HepG2 (cell line): ENCODE measurements around the gene CHST13. TPM values are rescaled to one million over a fixed set of nuclear protein-coding genes. Genes with fewer than 3 reads are reported as not detected.
A peak's percentile ranks its signal among the peaks of the same experiment; 100 is the strongest.

Source experiments
- ATAC-seq: fragments of 200-7000 bp; cut with Tn5 transposase; 3 replicates; pipeline ENCODE4 v1.9.1; 2020; ENCODE audit warnings: mild to moderate bottlenecking, moderate library complexity
- Bru-seq: library from RNA; stranded (reverse); fragments of 400-500 nt; gene quantifications from one replicate; lab custom pipeline; 2021; lab: Mats Ljungman, UMichigan
- BruChase-seq, 2 experiments: library from RNA; stranded (reverse); fragments of 400-500 nt; gene quantifications; one replicate each; lab custom pipeline; 2021; lab: Mats Ljungman, UMichigan
- BruUV-seq: library from RNA; stranded (reverse); fragments of 400-500 nt; replicated peaks from 2 replicates; lab custom pipeline; 2021; lab: Mats Ljungman, UMichigan
- CTCF ChIA-PET: fragments of 300-600 bp; formaldehyde crosslinking; extraction: SDS; loops from one replicate; lab custom pipeline; 2021; ENCODE audit warnings: low total read pairs, inconsistent platforms, low intra/inter-chr PET ratio; lab: Yijun Ruan, JAX
- POLR2A ChIA-PET: fragments of 350-600 bp; sonication (Branson Sonifier 250); formaldehyde crosslinking; loops from one replicate; lab custom pipeline; 2020; ENCODE audit warnings: antibody characterized with exemption, inconsistent platforms; lab: Yijun Ruan, JAX
- DNase-seq: peaks from one replicate; pipeline ENCODE4 v3.0.0-alpha.2; 2015; ENCODE audit warnings: low spot score
- FAIRE-seq: peaks from 3 replicates; lab custom pipeline; 2011; peaks lifted over from hg19 to GRCh38; lab: Jason Lieb, UNC
- H2AFZ ChIP-seq: one replicate; pipeline ENCODE4 v1.6.1; 2011; ENCODE audit warnings: low read length, inconsistent platforms
- H3K27ac ChIP-seq: fragments of 300-600 bp; 3 replicates; pipeline ENCODE4 v1.8.0; 2011; ENCODE audit warnings: mixed run types, mild to moderate bottlenecking, mixed read lengths, low read length, inconsistent platforms; ENCODE audit not compliant: insufficient read depth; ENCODE audit errors: extremely low read length
- H3K27me3 ChIP-seq, 2 experiments: fragments of 200-600 bp in 1 of 2; 2 replicates in 1 of 2; 3 replicates in 1 of 2; pipeline versions ENCODE4 v1.6.0 to v1.8.0; 2011; ENCODE audit warnings: low read length in 2 of 2, mild to moderate bottlenecking in 2 of 2, moderate library complexity in 2 of 2, inconsistent platforms in 1 of 2; ENCODE audit not compliant: insufficient read depth in 2 of 2, control insufficient read depth in 1 of 2
- H3K36me3 ChIP-seq, 2 experiments: fragments of 200-600 bp in 1 of 2; replicated peaks in 1 of 2; 2 replicates in 1 of 2; 3 replicates in 1 of 2; pipeline versions ENCODE4 v1.5.1 to v1.8.0; 2011; ENCODE audit warnings: low read length in 2 of 2, inconsistent platforms in 1 of 2; ENCODE audit not compliant: insufficient read depth in 2 of 2, control insufficient read depth in 1 of 2
- H3K4me1 ChIP-seq: 2 replicates; pipeline ENCODE4 v1.5.1; 2012; ENCODE audit warnings: low read length, inconsistent platforms; ENCODE audit not compliant: insufficient read depth
- H3K4me2 ChIP-seq: 2 replicates; pipeline ENCODE4 v1.6.0; 2011; ENCODE audit warnings: low read depth, low read length, inconsistent platforms
- H3K4me3 ChIP-seq, 3 experiments: fragments of 200-600 bp in 1 of 3; sonication (generic), shearing (Covaris generic) in 1 of 3; replicated peaks in 1 of 3; 2 replicates each; pipeline ENCODE4 v1.5.1; 2011 to 2016; ENCODE audit warnings: low read length in 3 of 3, inconsistent platforms in 2 of 3, low read depth in 2 of 3, mild to moderate bottlenecking in 2 of 3, control low read depth in 1 of 3, mixed read lengths in 1 of 3; ENCODE audit not compliant: insufficient read depth in 1 of 3
- H3K79me2 ChIP-seq: one replicate; pipeline ENCODE4 v1.6.1; 2011; ENCODE audit warnings: low read length, inconsistent platforms; ENCODE audit not compliant: insufficient read depth
- H3K9ac ChIP-seq: 2 replicates; pipeline ENCODE4 v1.6.0; 2011; ENCODE audit warnings: mild to moderate bottlenecking, low read depth, low read length, inconsistent platforms; ENCODE audit not compliant: insufficient read depth
- H3K9me3 ChIP-seq: 2 replicates; pipeline ENCODE4 v1.5.1; 2012; ENCODE audit warnings: mild to moderate bottlenecking, low read length
- H4K20me1 ChIP-seq: 2 replicates; pipeline ENCODE4 v1.6.0; 2011; ENCODE audit warnings: inconsistent platforms, mild to moderate bottlenecking, low read length, moderate library complexity; ENCODE audit not compliant: insufficient read depth
- EEA1 ChIP-seq: sonication (generic); formaldehyde crosslinking; IDR thresholded peaks from 2 replicates; pipeline ENCODE4 v1.5.1; 2020; ENCODE audit warnings: mild to moderate bottlenecking, missing genetic modification reagents, borderline replicate concordance
- U2AF2 ChIP-seq: fragments of 200-400 bp; formaldehyde crosslinking; IDR thresholded peaks from 2 replicates; pipeline ENCODE4 v1.6.1; 2017; ENCODE audit warnings: low read depth, mild to moderate bottlenecking, low read length
- ZNF253 ChIP-seq: sonication (generic); formaldehyde crosslinking; IDR thresholded peaks from 2 replicates; pipeline ENCODE4 v1.8.0; 2022; ENCODE audit warnings: mild to moderate bottlenecking, missing genetic modification reagents, borderline replicate concordance
- ZNF382 ChIP-seq: sonication (generic); formaldehyde crosslinking; IDR thresholded peaks from 2 replicates; pipeline ENCODE4 v1.5.0; 2020; ENCODE audit warnings: missing genetic modification reagents, mild to moderate bottlenecking, borderline replicate concordance
- WGBS: methylation state at CpG from one replicate; pipeline ENCODE4 v1.1.6; 2017; ENCODE audit warnings: low lambda C conversion rate; 5-methylcytosine and 5-hydroxymethylcytosine counted together
- in situ Hi-C: cut with HindIII; loops from 2 replicates; pipeline ENCODE4 v1.10.0; 2017; ENCODE audit warnings: low pct_unique_long_range_greater_than_20kb; ENCODE audit not compliant: extremely low pct_ligation_motif_present
- intact Hi-C: fragments of 100-400 bp; cut with micrococcal nuclease; formaldehyde crosslinking; loops from one replicate; pipeline ENCODE4 v1.10.0; 2022; ENCODE audit not compliant: unreplicated experiment
- long read RNA-seq, 2 experiments: library from RNA in 1 of 2; library from polyadenylated mRNA in 1 of 2; stranded (forward) in 1 of 2; unstranded in 1 of 2; transcript quantifications; one replicate each; pipeline ENCODE4 v2.0.0, GENCODE V29; 2019 to 2022
- polyA minus RNA-seq, 3 experiments: library from RNA; depleted of rRNA, polyadenylated mRNA; stranded (reverse); fragments of >200 nt; gene quantifications; 2 replicates each; pipeline ENCODE4 v1.2.3, GENCODE V29; 2011; ENCODE audit warnings: low replicate concordance in 1 of 3
- polyA plus RNA-seq, 8 experiments: library from polyadenylated mRNA; depleted of rRNA in 3 of 8; stranded (reverse) in 7 of 8; unstranded in 1 of 8; fragments of >200 nt; fragmentation: Illumina TruSeq in 4 of 8; extraction: Trizol in 4 of 8; gene quantifications; 2 replicates each; pipeline versions ENCODE4 v1.2.1 to v1.2.3, GENCODE V29; 2011 to 2016; ENCODE audit warnings: low read depth in 4 of 8, missing spikeins in 1 of 8, mixed read lengths in 1 of 8; ENCODE audit not compliant: insufficient read depth in 1 of 8
- total RNA-seq, 5 experiments: library from RNA; depleted of rRNA; stranded (reverse); fragments of >200 nt; fragmentation: Illumina TruSeq; extraction: Trizol; gene quantifications; 2 replicates each; pipeline ENCODE4 v1.2.3, GENCODE V29; 2016; ENCODE audit warnings: low read depth in 1 of 5
- TF ChIP-seq, protein P1 (sequence below): sonication (generic); formaldehyde crosslinking; IDR thresholded peaks from 2 replicates; pipeline ENCODE4 v1.4.0; 2020; ENCODE audit warnings: mild to moderate bottlenecking, missing genetic modification reagents
- TF ChIP-seq, protein P2 (sequence below): sonication (generic); formaldehyde crosslinking; IDR thresholded peaks from one replicate; pipeline ENCODE4 v1.5.1; 2020; ENCODE audit warnings: mild to moderate bottlenecking, missing genetic modification reagents; ENCODE audit errors: not compliant biosample characterization

The CHST13 gene, protein sequence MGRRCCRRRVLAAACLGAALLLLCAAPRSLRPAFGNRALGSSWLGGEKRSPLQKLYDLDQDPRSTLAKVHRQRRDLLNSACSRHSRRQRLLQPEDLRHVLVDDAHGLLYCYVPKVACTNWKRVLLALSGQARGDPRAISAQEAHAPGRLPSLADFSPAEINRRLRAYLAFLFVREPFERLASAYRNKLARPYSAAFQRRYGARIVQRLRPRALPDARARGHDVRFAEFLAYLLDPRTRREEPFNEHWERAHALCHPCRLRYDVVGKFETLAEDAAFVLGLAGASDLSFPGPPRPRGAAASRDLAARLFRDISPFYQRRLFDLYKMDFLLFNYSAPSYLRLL
- total RNA-seq (2016; rRNA removed; fragmentation: Illumina TruSeq; extraction: Trizol) (16.1 and 43.1 TPM in 2 replicates), polyA plus RNA-seq (2011; rRNA removed) (32.0 and 50.7 TPM in 2 replicates), polyA minus RNA-seq (2011; rRNA and poly(A)+ RNA removed; ENCODE audit: low replicate concordance) (47.2 TPM in 1 of 2 replicates, not detected in the other), Bru-seq, nascent RNA (percentile 85 among the genes with signal in this experiment), BruChase-seq, experiment 1, labeled RNA remaining after a 6-hour chase (percentile 76 among the genes with signal in this experiment), BruChase-seq, experiment 2, labeled RNA remaining after a 2-hour chase (percentile 70 among the genes with signal in this experiment)
- 8.0 and 11.1 TPM in 2 replicates for total RNA-seq (2016; cell fraction: cytosol; rRNA removed; fragmentation: Illumina TruSeq; extraction: Trizol; ENCODE audit: low read depth)
- 15.2 and 40.9 TPM in 2 replicates for total RNA-seq (2016; cell fraction: insoluble cytoplasmic fraction; rRNA removed; fragmentation: Illumina TruSeq; extraction: Trizol)
- total RNA-seq (2016; cell fraction: membrane; rRNA removed; fragmentation: Illumina TruSeq; extraction: Trizol) = 18.0 and 22.7 TPM in 2 replicates
- 29.6 and 33.9 TPM in 2 replicates for total RNA-seq (2016; cell fraction: nucleus; rRNA removed; fragmentation: Illumina TruSeq; extraction: Trizol)
- 31.3 and 65.1 TPM in 2 replicates for polyA plus RNA-seq (2011; cell fraction: cytosol; rRNA removed)
- polyA plus RNA-seq (2011; cell fraction: nucleus; rRNA removed) = 65.1 and 66.5 TPM in 2 replicates
- 30.3 and 44.6 TPM in 2 replicates for polyA plus RNA-seq (2012)
- polyA plus RNA-seq (2016; cell fraction: cytosol; fragmentation: Illumina TruSeq; extraction: Trizol; ENCODE audit: low read depth) = 10.6 and 12.9 TPM in 2 replicates
- polyA plus RNA-seq (2016; cell fraction: insoluble cytoplasmic fraction; fragmentation: Illumina TruSeq; extraction: Trizol; ENCODE audit: low read depth) = 21.1 and 21.2 TPM in 2 replicates
- polyA plus RNA-seq (2016; cell fraction: membrane; fragmentation: Illumina TruSeq; extraction: Trizol; ENCODE audit: low read depth) = 18.9 and 20.1 TPM in 2 replicates
- 72.0 and 85.3 TPM in 2 replicates for polyA plus RNA-seq (2016; cell fraction: nucleus; fragmentation: Illumina TruSeq; extraction: Trizol; ENCODE audit: insufficient read depth, low read depth)
- 30.8 and 35.4 TPM in 2 replicates for polyA minus RNA-seq (2011; cell fraction: cytosol; rRNA and poly(A)+ RNA removed)
- 5.7 and 6.3 TPM in 2 replicates for polyA minus RNA-seq (2011; cell fraction: nucleus; rRNA and poly(A)+ RNA removed)
- long read RNA-seq, experiment 1, transcript CHST13-201 (3 exons, 1,789 nt) = major isoform, 127 of 157 reads
- long read RNA-seq, experiment 1, partial matches to known transcripts = 20 of 157 reads
- long read RNA-seq, experiment 1, other reads (novel, unspliced or antisense) = 10 of 157 reads
- long read RNA-seq, experiment 2, transcript CHST13-201 (3 exons, 1,789 nt) = major isoform, 271 of 352 reads
- long read RNA-seq, experiment 2, partial matches to known transcripts = 60 of 352 reads
- long read RNA-seq, experiment 2, other reads (novel, unspliced or antisense) = 21 of 352 reads

DNA sequence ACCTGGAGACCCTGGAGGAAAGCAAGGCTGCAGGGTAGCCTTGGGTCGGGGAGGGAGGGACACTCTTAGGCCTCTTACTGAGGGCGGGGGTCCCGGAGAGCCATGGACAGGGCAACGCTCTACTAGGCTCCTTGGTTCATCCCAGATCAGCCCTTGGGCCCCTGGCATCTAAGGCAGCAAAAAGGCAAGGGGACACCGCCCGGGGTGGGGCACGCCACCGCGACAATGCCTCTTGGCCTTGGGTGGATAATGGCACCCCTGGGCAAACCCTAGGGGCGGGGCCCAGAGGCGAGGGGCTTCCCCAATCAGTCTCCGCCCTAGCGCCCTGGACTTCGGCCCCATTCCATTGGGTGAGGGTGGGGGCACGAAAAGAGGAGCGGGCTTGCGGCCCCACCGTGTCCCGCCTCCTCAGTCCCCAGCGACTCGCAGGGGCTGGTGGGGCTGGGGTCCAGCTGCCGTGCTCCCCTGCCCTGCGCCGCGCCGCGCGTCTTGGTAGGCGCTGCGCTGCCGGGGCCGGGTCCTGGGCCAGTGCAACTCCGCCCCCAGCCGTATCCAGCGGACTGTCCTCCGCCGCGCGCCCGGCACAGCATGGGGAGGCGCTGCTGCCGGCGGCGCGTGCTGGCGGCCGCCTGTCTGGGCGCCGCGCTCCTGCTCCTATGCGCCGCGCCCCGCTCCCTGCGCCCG lies at the start of gene CHST13:
Gene CHST13 (plus strand): TSS at position 411 of the 684 bp plus-strand sequence. CDS start 178 bp downstream, at position 589.
- intact Hi-C loops = loop anchor here (2.0 kb wide), 1 partner anchor 25 kb away; no protein-coding TSS in a partner anchor
- no peaks in the 10 kb centered on the region for H4K20me1 ChIP-seq
- H3K79me2 ChIP-seq = peaks cover 16% of the 10 kb centered on the region
- POLR2A ChIA-PET = interaction anchor here (0.8 to 3.3 kb wide), 15 partner anchors 9 to 136 kb away, joined by 3 to 39 read pairs (median 4); partner anchors contain the start of gene ZXDC
- peak within 1 kb of the TSS; percentile 97 for H3K4me2 ChIP-seq
- H3K4me1 ChIP-seq = peaks cover 91% of the 10 kb centered on the region
- no peaks in the 10 kb centered on the region for H3K9me3 ChIP-seq
- BruUV-seq = no TSS peak
- peak within 1 kb of the TSS; percentile 70 to 84 (median 82) for H3K4me3 ChIP-seq
- peak within 1 kb of the TSS; percentile 98 for H3K27ac ChIP-seq
- FAIRE-seq (no peak), DNase-seq (peak; percentile 87), ATAC-seq (peak; percentile 63)
- in situ Hi-C loops = no loop called here
- CTCF ChIA-PET = no interaction called here
- no peak within 1 kb of the TSS for H2AFZ ChIP-seq
- H3K36me3 ChIP-seq = no peaks in the 10 kb centered on the region
- WGBS = no CpG with 5 or more reads among the region's 56 CpGs
- H3K27me3 ChIP-seq = no peaks in the 10 kb centered on the region; a peak in 1 of 5 replicates
- H3K9ac ChIP-seq = peak within 1 kb of the TSS; percentile 88
- TF ChIP-seq U2AF2 (peak; percentile 86; the same call in 1 of the 2 replicates), ZNF382 (CRISPR knock-in tag) (no peak), EEA1 (CRISPR knock-in tag) (peak; percentile 77), ZNF253 (no peak)
- TF ChIP-seq, protein P1, sequence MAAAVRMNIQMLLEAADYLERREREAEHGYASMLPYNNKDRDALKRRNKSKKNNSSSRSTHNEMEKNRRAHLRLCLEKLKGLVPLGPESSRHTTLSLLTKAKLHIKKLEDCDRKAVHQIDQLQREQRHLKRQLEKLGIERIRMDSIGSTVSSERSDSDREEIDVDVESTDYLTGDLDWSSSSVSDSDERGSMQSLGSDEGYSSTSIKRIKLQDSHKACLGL (CRISPR knock-in tag) = no peak; the same call in 1 of the 2 replicates
- TF ChIP-seq, protein P2, sequence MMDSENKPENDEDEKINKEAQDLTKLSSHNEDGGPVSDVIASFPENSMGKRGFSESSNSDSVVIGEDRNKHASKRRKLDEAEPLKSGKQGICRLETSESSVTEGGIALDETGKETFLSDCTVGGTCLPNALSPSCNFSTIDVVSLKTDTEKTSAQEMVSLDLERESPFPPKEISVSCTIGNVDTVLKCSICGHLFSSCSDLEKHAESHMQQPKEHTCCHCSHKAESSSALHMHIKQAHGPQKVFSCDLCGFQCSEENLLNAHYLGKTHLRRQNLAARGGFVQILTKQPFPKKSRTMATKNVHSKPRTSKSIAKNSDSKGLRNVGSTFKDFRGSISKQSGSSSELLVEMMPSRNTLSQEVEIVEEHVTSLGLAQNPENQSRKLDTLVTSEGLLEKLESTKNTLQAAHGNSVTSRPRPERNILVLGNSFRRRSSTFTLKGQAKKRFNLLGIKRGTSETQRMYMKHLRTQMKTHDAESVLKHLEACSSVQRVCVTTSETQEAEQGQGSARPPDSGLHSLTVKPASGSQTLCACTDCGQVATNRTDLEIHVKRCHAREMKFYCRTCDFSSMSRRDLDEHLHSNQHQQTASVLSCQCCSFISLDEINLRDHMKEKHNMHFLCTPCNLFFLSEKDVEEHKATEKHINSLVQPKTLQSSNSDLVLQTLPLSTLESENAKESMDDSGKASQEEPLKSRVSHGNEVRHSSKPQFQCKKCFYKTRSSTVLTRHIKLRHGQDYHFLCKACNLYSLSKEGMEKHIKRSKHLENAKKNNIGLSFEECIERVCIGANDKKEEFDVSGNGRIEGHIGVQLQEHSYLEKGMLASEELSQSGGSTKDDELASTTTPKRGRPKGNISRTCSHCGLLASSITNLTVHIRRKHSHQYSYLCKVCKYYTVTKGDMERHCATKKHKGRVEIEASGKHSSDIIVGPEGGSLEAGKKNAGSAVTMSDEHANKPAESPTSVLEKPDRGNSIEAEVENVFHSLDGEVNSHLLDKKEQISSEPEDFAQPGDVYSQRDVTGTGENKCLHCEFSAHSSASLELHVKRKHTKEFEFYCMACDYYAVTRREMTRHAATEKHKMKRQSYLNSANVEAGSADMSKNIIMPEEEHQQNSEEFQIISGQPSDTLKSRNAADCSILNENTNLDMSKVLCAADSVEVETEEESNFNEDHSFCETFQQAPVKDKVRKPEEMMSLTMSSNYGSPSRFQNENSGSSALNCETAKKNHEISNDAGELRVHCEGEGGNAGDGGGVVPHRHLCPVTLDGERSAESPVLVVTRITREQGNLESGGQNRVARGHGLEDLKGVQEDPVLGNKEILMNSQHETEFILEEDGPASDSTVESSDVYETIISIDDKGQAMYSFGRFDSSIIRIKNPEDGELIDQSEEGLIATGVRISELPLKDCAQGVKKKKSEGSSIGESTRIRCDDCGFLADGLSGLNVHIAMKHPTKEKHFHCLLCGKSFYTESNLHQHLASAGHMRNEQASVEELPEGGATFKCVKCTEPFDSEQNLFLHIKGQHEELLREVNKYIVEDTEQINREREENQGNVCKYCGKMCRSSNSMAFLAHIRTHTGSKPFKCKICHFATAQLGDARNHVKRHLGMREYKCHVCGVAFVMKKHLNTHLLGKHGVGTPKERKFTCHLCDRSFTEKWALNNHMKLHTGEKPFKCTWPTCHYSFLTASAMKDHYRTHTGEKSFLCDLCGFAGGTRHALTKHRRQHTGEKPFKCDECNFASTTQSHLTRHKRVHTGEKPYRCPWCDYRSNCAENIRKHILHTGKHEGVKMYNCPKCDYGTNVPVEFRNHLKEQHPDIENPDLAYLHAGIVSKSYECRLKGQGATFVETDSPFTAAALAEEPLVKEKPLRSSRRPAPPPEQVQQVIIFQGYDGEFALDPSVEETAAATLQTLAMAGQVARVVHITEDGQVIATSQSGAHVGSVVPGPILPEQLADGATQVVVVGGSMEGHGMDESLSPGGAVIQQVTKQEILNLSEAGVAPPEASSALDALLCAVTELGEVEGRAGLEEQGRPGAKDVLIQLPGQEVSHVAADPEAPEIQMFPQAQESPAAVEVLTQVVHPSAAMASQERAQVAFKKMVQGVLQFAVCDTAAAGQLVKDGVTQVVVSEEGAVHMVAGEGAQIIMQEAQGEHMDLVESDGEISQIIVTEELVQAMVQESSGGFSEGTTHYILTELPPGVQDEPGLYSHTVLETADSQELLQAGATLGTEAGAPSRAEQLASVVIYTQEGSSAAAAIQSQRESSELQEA (CRISPR knock-in tag) = no peak
